Measurements from ENCODE around the gene PLXNA4. TPM values are rescaled to one million over a fixed set of nuclear protein-coding genes. Genes with fewer than 3 reads are reported as not detected.

Gene PLXNA4
- total RNA-seq, 4 donors from 2014 or later: 0.31 to 0.66 (median 0.43) TPM

DNA sequence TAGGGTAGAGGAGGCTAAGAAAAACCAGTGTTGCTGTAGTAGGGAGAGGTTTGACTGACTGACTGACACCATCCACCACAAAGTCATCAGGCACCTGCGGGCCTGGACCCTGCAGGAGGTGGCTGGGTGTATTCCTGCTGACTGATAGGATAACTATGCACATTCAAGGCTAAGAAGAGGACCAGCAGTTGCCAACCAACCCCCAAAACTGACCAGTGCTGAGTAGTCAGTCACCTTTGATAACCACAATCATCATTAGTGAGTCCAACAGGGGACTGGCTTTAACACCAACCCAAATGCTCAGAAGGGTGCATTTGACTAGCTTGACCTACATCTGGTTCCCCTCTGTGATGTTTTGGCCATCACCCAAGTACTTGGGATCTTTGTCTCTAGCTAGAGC lies 30.5 kb downstream of the PLXNA4 start:
- in situ Hi-C loops (cut with MboI; ENCODE audit: low sequenced_read_pairs in 4 of 4): no loop called here
- no peaks in the 10 kb centered on the region for H3K9me3 ChIP-seq
- H3K27ac ChIP-seq: no peak overlapping the region
- intact Hi-C loops (cut with DNase I; ENCODE audit: low total_unique reads): no loop called here
- H3K27me3 ChIP-seq: no peaks in the 10 kb centered on the region
- TF ChIP-seq CTCF (IDR thresholded peaks at IDR 0.05 in 4 of 5, conservative IDR thresholded peaks at IDR 0.05 in 1 of 5) (no peak), POLR2A (IDR thresholded peaks at IDR 0.05) (no peak)
- DNase-seq (no peak), ATAC-seq (no peak)
- no peak overlapping the region for H3K4me3 ChIP-seq
- no peaks in the 10 kb centered on the region for H3K4me1 ChIP-seq
- H3K36me3 ChIP-seq: no peaks in the 10 kb centered on the region

- Histone ChIP-seq H3K4me3 (no peak overlapping the region), H3K4me1 (no peaks in the 10 kb centered on the region), H3K9me3 (no peaks in the 10 kb centered on the region), H3K27me3 (no peaks in the 10 kb centered on the region), H3K27ac (no peak overlapping the region), H3K36me3 (no peaks in the 10 kb centered on the region)
- DNase-seq (no peak), ATAC-seq (no peak)
- TF ChIP-seq POLR2A (IDR thresholded peaks at IDR 0.05) (no peak), CTCF (IDR thresholded peaks at IDR 0.05 in 4 of 5, conservative IDR thresholded peaks at IDR 0.05 in 1 of 5) (no peak)
- in situ Hi-C loops (cut with MboI; ENCODE audit: low sequenced_read_pairs in 4 of 4) (no loop called here), intact Hi-C loops (cut with DNase I; ENCODE audit: low total_unique reads) (no loop called here)
These were observed 31.3 kb downstream of the PLXNA4 start for GRCh38 chr7:132544999-132545398.

DNA sequence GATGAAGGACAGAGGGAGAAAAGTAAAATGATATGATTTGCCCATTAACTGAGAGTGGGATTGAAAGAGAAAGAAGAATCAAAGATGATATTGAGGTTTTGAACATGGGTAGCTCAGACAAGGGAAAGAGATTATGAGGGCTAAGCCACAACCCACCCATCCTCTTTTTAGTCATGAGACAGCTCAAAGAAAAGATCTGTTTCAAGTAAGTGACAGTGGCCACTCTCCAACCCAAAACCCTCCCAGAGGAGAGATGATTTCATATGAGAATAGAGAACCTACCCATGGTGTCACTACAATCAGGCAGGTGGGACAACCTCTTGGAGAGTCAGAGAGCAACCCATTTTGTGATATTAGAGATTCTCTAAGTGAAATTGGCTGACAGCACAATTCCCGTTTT lies 32.2 kb downstream of the PLXNA4 start:
- no peak overlapping the region for H3K4me3 ChIP-seq
- H3K36me3 ChIP-seq: no peaks in the 10 kb centered on the region
- no peaks in the 10 kb centered on the region for H3K9me3 ChIP-seq
- ATAC-seq: no peak
- no peaks in the 10 kb centered on the region for H3K4me1 ChIP-seq
- in situ Hi-C loops (cut with MboI; ENCODE audit: low sequenced_read_pairs in 4 of 4): no loop called here
- DNase-seq: no peak
- TF ChIP-seq POLR2A (IDR thresholded peaks at IDR 0.05) (no peak), CTCF (IDR thresholded peaks at IDR 0.05 in 4 of 5, conservative IDR thresholded peaks at IDR 0.05 in 1 of 5) (no peak)
- intact Hi-C loops (cut with DNase I; ENCODE audit: low total_unique reads): no loop called here
- no peaks in the 10 kb centered on the region for H3K27me3 ChIP-seq
- no peak overlapping the region for H3K27ac ChIP-seq

DNA sequence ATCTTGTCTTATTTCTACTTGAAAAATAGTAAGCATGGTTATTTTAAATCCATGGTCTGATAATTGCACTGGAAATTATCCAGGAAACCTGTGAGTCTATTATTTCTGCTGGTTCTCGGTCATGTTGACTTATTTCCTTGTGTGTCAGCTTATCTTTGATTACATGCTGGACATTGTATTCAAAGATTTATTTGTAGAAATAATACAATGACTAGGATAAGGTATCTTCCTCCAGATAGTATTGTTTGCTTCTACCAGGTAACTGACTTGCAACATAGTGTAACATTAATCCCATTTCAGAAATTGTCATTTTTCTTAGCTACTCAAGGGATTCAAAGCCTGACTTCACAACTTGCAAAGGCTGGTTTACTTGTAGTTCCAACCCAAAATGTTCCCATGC lies 33.4 kb downstream of the PLXNA4 start:
- Histone ChIP-seq H3K27me3 (no peaks in the 10 kb centered on the region), H3K27ac (no peak overlapping the region), H3K4me1 (no peaks in the 10 kb centered on the region), H3K4me3 (no peak overlapping the region), H3K36me3 (no peaks in the 10 kb centered on the region), H3K9me3 (no peaks in the 10 kb centered on the region)
- intact Hi-C loops (cut with DNase I; ENCODE audit: low total_unique reads) (no loop called here), in situ Hi-C loops (cut with MboI; ENCODE audit: low sequenced_read_pairs in 4 of 4) (no loop called here)
- DNase-seq (no peak), ATAC-seq (no peak)
- TF ChIP-seq CTCF (IDR thresholded peaks at IDR 0.05 in 4 of 5, conservative IDR thresholded peaks at IDR 0.05 in 1 of 5): no peak
- no peak for TF ChIP-seq POLR2A (IDR thresholded peaks at IDR 0.05)

DNA sequence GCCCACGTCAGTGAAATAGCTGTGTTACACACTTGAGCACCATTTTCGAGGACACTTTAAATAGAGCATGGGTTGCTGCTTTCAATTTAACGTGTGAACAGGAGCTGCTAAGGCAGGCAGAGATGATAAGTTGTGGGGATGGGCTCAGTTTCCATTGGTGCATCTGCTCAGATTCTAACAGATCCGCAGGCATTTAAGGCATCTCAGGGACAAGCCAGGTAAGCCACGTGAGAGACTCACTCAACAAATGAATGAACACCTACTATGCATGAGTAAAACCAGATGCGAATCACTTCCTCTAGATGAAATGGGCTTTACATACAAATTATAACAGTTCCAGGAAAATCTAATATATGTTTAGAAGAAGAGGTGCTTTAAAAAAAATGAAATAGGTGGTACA lies 34.6 kb downstream of the PLXNA4 start:
- DNase-seq (no peak), ATAC-seq (no peak)
- intact Hi-C loops (cut with DNase I; ENCODE audit: low total_unique reads): no loop called here

More for the DNA sequence above, 34.6 kb downstream of the PLXNA4 start:
- Histone ChIP-seq H3K4me1 (no peaks in the 10 kb centered on the region), H3K4me3 (no peak overlapping the region), H3K27ac (no peak overlapping the region), H3K27me3 (no peaks in the 10 kb centered on the region), H3K9me3 (no peaks in the 10 kb centered on the region), H3K36me3 (no peaks in the 10 kb centered on the region)
- in situ Hi-C loops (cut with MboI; ENCODE audit: low sequenced_read_pairs in 4 of 4): no loop called here
- no peak for TF ChIP-seq POLR2A (IDR thresholded peaks at IDR 0.05)
- no peak for TF ChIP-seq CTCF (IDR thresholded peaks at IDR 0.05 in 4 of 5, conservative IDR thresholded peaks at IDR 0.05 in 1 of 5)
